Stimulated activated naive CD4-positive, alpha-beta T cell treated with Interleukin-2 at 50 U/mL for 16 hours (primary cell): Measurements from ENCODE around the gene PGD.
"Not testable (repeated sequence)": the region's sequence is repeated elsewhere in the genome, so short reads cannot be mapped to it uniquely, and the experiment has no call there.

ENCODE experiments used
- DNase-seq: peaks from one replicate; lab custom pipeline; 2025; lab: John Stamatoyannopoulos, UW

Gene PGD

DNA sequence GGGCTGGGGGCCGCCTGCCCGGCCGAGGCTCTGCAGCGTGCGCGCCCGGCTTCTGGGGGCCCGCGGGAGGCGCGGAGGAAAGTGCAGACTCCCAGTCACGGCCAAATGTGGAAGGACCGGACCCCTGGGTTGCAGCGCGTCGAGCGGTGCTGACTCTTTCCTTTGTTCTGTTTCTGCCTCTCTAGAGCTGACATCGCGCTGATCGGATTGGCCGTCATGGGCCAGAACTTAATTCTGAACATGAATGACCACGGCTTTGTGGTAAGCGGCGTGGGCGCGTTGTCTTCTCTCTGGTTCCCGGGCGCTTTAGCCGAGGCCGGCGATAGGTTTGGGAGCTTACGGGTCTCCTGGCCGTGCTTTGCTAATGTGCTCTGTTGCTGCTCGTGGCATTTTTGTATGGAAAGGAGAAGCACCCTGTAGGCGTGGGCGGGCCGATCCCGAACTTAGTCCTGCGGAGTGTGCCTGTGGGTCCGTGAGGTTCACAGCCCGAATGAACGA, 629 bp downstream of the PGD start:
- no peak for DNase-seq

DNA sequence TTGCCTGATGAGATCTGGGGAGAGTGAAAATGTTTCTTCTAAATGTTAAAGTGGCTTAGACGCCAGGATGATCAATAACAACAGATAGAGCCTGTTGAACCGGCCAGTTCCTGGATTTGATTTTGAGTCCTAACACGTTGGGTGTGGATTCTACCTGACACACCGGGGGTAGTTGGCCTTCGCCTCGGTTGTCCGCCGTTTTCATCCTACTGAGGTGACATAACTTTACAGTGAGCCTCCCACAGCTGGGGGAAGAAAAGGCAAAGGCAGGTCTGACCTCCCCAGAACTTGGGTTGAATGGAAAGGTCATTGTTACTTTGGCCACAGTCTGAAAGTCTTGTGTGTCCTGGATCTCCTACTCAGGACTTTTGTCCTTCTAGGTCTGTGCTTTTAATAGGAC, 1.1 kb downstream of the PGD start:
- no peak for DNase-seq

DNA sequence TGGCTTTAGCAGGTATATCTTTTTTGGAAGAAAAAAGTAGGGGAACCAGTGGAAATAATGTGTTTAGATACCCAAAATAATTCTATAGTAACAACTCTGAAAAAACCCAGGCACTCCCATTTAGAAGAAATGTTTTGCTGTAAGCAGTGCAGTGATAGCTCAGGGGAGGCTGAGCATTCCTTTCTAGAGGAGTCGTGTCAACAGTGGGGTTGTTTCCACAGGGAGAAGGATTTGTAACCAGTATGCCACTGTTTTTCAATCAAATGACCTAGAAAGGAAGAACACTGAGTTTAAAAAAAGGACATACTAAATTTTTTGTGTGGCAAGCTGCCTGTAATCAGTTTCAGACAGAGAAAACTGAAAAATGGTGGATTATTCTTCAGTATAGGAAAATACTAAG, 2.4 kb downstream of the PGD start:
- no peak for DNase-seq

DNA sequence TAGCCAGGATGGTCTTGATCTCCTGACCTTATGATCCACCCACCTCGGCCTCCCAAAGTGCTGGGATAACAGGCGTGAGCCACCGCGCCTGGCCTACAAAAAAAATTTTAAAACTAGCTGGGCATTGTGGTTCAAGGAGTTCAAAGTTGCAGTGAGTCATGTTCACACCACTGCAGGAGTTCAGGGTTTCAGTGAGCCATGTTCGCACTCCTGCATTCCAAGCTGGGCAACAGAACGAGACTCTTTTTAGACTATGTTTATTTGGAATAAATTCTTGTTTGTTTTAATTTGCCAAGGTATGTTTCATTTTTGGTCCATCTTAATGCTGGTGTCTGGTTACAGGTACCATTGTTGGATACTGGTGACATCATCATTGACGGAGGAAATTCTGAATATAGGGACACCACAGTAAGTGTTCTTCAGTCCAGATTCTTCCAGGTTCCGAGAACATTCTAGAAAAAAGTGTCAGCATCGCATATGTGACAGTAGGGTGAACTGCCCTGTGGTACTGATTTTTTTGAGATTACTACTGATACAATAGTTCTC, 3.9 kb downstream of the PGD start:
- DNase-seq = no peak

DNA sequence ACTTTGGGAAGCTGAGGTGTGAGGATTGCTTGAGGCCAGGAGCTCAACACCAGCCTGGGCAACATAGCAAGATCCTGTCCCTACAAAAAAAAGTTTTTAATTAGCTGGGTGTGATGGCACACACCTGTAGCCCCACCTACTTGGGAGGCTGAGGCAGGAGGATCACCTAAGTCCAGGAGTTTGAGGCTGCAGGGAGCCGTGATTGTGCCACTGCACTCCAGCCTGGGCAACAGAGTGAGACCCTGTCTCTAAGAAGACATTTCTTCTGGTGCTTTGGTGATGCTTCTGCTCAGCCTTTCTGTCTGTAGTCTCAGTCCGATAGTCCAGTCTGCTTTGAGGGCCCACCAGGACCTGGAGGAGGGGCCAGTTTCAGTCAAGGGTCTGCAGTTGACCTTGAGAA, 8.3 kb downstream of the PGD start:
- no peak for DNase-seq

DNA sequence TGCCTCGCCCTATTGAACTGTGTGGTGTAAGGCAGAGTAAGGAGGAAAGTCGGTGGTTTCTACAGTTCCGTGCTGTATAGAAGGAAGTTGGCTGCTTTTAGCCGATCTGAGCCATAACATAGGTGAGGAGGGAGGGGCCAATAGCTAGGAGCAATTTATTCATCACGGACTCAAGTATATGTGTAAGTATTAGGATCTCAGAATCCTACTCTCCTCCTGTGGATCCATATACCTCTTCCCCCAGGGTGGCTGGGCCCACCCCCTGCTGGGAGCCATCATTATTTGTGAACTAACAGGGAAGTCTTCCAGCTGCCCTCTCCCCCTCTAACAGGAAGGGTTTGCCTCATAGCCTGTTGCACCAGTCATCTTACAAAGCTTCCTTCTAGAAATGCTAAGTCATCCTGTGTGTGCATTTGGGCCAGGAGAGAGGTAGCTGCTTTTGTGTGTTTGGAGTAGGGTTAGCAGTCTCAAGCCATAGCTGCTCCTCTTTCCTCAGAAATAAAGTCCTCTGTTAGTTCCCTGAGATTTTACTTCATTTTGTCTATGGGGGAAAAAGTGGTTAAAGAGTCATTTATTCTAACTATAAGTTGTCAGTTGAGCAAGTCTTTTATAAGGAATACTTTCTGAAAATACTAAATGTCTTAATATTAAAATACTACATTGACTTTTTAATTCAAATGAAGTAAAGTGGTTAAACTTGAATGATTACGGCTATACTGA, 16.5 kb downstream of the PGD start:
- DNase-seq = no peak

DNA sequence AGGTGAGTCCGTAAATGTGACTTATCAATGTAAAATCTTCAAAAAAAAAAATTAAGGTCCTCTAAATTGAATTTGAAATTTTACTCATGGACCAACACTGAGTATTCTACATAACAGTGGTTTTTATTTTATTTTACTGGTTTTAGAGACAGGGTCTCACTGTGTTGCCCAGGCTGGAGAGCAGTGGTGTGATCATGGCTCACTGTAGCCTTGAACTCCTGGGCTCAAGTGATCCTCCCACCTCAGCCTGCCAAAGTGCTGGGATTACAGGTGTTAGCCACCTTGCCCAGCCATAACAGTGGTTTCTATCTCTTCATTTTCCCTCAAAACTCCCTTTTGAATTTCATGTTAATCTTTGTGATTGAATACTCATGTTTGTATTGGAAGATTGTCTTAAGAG, 17.1 kb downstream of the PGD start:
- DNase-seq = not testable (repeated sequence)

DNA sequence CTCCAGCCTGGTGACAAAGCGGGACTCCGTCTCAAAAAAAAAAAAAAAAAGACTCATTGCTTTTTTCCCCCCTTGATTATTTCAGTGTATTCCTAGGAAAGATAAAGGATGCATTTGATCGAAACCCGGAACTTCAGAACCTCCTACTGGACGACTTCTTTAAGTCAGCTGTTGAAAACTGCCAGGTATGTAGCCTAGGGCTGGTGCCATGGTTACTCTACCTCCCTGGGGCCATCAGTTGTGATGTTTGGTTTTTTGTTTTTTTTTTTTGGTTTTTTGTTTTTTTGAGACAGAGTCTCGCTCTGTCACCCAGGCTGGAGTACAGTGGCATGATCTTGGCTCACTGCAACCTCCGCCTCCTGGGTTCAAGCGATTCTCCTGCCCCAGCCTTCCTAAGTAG, 19.9 kb downstream of the PGD start:
- DNase-seq = not testable (repeated sequence)

DNA sequence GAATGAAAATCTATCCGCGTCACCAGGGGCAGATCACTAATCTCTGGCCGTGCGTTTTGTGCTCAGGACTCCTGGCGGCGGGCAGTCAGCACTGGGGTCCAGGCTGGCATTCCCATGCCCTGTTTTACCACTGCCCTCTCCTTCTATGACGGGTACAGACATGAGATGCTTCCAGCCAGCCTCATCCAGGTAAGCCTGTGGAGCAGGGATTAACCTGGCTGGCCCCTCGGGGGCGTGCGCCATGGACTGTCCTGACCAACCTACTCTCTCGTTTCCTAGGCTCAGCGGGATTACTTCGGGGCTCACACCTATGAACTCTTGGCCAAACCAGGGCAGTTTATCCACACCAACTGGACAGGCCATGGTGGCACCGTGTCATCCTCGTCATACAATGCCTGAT, 20.5 kb downstream of the PGD start:
- no peak for DNase-seq

DNA sequence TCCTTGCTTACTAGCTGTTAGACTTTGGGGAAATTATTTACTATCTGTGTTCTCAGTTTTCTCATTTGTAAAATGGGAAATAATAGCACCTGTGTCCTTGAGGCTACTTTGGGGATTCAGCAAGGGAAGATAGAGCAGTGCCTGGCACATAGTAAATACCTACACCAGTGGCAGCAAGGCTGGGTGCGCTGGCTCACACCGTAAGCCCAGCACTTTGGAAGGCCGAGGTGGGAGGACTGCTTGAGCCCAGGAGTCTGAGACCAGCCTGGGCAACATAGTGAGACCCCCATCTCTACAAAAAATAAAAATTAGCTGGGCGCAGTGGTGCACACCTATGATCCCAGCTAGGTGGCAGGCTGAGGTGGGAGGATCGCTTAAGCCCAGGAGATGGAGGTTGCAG, 22.8 kb downstream of the PGD start:
- no peak for DNase-seq

DNA sequence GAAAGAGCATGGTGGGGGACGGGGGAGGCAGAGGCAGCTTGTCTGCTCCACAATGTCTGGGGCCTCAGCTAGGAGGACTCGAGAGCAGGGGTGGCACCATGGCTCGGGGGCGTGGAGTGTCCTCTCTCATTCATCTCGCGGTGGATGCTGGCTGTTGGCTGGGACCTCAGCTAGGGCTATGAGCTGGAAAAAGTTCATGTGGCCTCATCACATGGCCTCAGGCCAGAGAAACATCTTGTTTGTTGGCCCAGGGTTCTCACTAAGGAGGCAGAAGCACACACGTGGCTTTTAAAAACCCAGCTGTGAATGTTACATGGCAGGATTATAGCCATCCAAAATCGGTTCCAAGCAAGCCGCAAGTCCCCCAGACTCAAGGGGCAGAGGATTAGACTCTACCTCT, 25.2 kb downstream of the PGD start:
- no peak for DNase-seq

DNA sequence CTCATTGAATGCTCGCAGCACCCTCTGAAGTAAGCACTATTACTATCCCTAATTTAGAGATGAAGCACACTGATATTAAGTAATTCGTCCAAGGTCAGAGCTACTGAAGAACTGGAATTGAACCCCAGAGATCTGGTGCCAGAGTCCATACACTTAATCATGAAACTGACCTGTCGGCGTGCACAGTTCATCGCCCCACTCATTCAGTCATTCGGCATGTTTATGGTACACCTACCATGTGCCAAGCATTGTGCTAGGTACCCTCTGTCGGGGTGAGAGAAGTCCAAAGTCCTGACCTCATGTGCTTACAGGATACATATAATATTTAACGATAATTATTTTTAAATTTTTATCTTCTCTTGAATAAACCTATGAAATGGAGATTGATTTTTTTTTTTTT, 25.8 kb downstream of the PGD start:
- DNase-seq = no peak

DNA sequence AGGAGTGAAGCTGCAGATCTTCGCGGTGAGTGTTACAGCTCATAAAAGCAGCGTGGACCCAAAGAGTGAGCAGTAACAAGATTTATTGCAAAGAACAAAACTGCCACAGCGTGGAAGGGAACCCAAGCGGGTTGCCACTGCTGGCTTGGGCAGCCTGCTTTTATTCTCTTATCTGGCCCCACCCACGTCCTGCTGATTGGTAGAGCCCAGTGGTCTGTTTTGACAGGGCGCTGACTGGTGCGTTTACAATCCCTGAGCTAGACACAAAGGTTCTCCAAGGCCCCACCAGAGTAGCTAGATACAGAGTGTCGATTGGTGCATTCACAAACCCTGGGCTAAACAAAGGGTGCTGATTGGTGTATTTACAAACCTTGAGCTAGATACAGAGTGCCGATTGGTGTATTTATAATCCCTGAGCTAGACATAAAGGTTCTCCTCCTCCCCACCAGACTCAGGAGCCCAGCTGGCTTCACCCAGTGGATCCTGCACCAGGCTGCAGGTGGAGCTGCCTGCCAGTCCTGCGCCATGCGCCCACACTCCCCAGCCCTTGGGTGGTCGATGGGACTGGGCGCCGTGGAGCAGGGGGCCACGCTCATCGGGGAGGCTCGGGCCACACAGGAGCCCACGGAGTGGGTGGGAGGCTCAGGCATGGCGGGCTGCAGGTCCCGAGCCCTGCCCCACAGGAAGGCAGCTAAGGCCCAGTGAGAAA, 27.1 kb downstream of the PGD start:
- not testable (repeated sequence) for DNase-seq

DNA sequence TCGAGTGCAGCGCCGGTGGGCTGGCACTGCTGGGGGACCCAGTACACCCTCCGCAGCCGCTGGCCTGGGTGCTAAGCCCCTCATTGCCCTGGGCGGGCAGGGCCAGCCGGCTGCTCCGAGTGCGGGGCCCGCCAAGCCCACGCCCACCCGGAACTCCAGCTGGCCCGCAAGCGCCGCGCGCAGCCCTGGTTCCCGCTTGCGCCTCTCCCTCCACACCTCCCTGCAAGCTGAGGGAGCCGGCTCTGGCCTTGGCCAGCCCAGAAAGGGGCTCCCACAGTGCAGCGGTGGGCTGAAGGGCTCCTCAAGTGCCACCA, 27.6 kb downstream of the PGD start:
- DNase-seq = not testable (repeated sequence)

DNA sequence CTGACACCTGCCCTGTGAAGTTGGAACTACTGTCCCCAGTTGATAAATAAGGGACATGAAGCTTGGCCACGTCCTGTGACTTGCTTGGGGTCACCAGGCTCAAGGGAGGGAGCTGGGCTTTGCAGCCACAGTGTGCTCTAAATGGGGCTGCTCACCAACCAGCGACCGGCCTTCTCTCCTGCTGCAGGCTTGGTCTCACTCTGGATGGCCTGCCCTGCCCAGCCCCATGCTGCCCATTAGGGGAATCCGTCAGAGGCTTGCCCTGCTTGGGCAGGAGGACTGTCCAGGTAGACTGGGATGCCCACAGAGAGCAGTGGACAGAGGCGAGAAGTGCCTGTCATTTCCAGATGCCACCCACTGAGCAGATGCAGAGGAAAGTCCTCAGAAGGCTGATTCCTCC, 30.1 kb downstream of the PGD start:
- DNase-seq = no peak

DNA sequence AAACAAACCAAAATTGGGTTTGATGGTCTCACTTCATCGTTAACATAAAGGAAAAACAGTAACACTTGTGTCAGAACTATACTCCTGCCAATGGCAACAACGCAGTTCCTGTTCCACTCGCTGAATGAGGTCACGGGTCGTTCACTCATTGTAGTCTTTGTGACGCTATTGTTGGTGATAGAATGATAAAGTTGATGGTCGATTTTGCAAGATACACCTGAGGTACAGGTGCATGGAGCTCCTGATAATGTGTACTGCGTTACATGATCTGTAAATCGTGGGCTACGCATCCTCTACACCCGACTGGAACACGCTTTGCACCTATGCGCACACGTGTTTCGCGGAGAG, 31.0 kb downstream of the PGD start:
- no peak for DNase-seq

DNA sequence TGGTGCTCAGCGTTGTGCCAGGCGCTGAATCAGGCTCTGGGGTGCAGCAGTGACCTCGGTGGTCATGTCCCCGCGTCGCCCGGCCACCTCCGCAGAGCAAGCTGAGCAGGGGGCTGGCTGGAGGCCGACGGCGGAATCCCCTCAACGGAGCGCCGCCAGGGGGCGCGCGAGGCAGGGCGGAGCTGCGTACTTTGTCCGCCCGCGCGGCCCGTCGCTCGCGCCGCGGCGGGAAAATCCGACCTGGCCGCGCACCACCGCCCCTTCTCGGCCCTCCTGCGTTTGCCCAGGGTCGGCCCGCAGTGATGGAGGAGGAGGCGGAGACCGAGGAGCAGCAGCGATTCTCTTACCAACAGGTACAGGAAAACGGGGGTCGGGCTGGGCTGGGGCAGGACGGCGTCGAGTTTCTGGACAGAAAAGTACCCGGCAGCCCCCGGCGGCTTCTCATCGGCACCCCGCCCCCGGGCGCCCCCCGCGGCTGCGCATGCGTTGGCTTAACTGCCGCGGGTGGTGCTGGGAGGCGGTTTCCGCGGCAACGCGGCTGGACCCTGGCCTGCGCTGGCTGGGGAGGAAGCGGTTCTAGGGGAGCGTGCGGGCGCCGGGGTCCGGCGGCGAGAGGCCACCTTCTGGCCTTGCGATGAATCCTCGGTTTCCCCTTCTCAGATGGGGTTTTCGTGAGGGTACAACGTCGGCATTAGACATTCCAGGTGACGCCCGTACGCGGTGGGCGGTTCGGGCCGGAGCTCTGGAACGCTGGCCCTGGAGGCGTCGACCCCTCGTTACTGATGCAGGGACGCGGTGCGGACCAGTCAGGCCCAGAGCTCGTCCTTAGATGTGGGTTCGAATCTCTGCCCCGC, 31.6 kb downstream of the PGD start, which contains the start of gene CENPS:
Gene CENPS (plus strand): TSS at position 218 of the 854 bp plus-strand sequence. CDS start 85 bp downstream, at position 303.
- DNase-seq = peak; percentile 86

DNA sequence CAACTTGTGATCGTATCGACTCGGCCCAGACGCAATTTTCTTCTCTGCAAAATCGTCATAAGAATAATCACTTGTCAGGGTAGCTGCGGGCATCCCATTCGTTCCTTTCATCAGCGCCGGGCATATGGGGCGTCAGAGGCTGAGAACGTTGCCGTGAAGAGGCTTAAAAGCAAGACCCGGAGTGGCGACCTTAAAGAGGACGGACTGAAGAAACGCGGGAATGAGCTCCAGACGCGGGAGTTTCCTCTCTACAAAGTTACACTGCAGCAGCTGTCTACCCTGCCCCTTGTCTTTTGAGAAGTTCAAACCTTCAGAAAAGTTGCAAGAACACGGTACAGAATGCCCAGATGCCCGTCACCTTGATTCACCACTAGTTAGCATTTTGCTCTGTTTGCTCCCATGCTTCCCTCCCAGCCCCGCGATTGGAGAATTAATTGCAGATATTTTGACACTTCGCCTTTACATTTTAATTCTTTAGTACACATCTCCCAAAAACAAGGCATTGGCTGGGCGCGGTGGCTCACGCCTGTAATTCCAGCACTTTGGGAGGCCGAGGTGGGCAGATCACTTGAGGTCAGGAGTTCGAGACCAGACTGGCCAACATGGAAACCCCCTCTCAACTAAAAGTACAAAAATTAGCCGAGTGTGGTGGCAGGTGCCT, 32.3 kb downstream of the PGD start:
- DNase-seq = no peak

DNA sequence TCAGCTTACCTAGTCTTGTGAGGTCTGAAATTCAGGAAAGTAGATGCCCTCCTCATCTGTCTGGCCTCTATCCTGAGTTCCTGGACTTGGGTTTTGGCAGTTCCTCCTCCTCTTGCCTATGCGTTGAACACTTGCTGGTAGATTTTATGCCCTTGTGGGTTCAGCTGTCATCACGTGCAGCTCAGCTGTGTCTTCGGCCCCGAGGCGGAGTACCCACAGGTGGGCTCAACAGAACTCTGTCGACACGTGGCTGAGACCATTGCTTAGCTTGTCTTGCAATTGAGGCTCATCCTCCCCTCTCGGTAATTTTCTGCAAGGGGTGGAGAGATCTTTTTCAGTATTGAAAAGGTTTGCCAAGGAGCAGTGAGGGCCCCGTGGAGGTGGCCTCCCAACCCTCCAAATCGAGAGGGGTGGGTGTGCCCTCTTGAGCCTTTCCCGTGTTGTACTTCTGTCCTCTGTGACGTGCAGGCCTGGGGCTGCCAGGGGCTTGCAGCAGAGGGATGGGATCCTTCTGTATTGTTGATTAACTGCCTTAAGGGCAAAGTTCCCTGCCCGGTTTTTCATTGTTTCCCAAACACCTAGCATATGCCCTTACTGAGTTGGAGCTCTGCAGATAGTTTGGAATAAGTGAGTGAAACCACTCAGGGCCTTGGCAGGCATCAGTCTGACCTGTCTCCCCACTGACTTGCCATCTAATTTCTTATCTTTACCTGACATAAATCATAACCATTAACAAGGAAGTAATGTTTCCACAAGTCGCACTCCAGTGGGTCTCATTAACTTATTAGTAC, 34.2 kb downstream of the PGD start:
- DNase-seq = no peak

DNA sequence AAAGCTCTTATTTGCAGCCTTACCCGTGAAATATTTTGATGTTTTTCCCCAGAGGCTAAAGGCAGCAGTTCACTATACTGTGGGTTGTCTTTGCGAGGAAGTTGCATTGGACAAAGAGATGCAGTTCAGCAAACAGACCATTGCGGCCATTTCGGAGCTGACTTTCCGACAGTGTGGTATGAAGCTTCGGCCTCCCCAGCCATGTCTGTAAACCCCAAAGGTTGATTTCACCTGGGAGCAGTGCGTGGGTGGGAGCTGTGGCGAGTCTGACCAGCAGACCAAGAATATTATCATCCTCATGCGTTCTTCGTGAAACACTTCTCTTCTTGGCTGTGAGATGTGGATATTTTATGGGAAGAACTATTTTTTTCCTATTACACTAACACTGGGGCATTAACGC, 34.9 kb downstream of the PGD start:
- DNase-seq = no peak

DNA sequence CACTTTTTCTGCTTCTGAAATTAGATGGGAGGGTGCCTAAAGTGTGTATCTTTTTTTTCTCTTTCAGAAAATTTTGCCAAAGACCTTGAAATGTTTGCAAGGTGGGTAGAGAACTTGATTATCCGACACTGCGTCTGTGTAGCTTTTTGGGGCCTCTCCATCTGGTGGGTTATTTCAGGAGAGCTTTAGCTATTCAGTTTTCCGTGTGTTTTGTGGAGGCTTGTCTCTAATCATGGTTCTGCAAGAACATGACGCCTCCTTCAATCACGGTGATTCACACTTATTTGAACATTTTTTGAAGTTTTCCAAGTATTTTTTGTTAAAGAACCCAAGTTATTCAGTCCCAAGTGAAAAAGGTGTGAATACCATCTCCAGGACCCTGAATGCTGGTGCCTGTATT, 35.7 kb downstream of the PGD start:
- DNase-seq = no peak
